GM21737 (cell line): ENCODE data around the gene STAM.
A peak's percentile ranks its signal among the peaks of the same experiment; 100 is the strongest.
"Not testable (repeated sequence)": the region's sequence is repeated elsewhere in the genome, so short reads cannot be mapped to it uniquely, and the experiment has no call there.

Experiments used
- ATAC-seq: cut with Tn5 transposase; IDR thresholded peaks from one replicate; pipeline ENCODE4 v1.9.1; 2021; ENCODE audit warnings: mild to moderate bottlenecking, moderate library complexity; ENCODE audit not compliant: unreplicated experiment

The STAM gene

DNA sequence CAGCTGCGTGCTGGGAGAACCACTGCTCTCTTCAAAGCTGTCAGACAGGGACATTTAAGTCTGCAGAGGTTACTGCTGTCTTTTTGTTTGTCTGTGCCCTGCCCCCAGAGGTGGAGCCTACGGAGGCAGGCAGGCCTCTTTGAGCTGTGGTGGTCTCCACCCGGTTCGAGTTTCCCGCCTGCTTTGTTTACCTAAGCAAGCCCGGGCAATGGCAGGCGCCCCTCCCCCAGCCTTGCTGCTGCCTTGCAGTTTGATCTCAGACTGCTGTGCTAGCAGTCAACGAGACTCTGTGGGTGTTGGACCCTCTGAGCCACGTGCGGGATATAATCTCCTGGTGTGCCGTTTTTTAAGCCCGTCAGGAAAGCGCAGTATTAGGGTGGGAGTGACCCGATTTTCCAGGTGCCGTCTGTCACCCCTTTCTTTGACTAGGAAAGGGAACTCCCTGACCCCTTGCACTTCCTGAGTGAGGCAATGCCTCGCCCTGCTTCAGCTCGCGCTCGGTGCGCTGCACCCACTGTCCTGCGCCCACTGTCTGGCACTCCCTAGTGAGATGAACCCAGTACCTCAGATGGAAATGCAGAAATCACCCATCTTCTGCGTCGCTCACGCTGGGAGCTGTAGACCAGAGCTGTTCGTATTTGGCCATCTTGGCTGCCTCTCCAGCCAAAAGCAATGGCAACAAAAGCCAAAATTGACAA is 78.5 kb downstream of the STAM start:
- not testable (repeated sequence) for ATAC-seq

DNA sequence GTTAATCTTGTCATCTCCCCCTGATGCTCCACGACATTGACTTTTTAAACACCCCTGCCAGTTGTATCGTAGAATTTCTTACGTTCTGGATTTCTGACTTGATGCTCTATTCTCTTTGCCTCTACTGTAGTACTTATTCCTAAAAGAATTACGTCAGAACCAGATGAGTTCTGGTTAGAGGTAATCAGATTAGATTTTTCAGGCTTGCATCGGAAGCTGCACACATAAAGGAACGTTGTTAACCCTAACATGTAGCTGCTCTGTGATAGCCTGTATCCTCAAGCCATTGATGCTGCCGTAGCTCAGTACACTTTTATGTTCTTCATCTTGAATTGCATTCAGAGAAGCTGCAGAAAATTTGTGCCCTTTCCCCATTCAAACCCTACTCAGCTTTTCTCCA is 81.8 kb downstream of the STAM start:
- ATAC-seq = no peak

DNA sequence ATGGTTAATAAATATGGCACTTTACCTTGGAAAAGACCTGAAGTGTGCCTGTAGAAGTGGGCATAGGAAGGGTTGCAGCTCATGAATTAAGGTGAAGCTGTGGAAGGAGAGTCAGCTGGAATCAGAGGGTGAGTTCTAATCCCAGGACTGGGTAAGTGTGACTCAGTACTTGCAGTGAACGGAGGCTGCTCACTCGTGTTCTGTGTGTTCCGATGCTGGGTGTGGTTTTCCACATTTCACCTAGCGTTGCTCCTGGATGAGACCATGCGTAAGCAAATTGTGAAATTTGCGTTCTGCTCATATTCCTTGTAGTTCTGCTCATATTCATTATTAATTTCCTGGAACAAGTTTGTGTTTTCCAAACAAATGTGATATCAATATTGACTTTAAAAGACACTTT is 85.7 kb downstream of the STAM start:
- ATAC-seq = no peak

DNA sequence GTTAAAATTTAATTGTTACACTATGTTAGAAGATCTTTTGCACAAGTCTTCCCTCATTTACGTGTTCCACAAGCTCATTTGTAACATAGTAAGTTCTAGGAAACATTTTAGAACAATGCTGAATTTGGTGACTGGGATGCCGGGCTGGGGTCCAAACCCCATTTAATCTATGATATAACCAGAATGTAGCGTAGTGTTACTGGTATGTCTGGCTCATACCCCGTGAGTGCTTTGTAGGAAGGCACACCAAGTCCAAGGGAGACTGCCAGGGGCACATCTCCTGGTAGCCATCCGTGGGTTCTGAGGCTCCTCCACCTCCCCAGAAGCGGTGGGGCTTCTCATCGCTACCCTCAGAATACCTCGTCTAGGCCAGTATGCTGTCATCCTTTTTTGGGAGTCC is 86.7 kb downstream of the STAM start:
- ATAC-seq = no peak

DNA sequence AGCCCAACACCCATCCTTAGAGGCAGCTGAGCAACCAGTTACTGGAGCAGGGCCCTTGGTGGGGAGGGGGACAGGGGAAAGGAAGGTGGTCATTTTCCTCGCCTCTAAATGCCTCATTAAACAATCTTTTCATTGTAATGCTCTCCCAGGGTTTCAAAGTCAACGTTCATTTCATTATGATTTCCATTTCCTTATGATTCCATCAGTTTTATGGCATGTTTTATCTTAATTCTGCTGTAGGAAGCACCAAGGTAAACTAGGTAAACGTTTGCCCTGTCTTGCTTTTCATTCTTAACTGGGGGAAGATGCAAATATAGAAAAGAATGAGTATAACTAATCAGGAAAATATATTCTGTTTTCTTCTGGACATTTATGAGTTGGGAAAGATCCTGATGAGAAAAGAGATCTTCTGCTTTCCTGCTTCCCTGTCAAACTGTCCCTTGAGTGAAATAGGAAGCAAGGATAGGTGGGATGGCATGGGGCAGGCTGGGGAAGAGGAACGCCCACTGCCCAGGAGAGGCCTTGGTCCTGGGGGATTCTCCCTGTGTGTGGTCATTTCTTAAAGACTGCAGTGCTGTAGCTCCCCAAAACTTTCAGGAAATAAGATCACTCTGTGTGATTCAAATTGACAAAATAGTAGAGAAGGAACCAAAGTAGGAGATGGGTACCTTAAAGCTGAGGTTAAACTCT is 87.5 kb downstream of the STAM start:
- ATAC-seq = no peak

DNA sequence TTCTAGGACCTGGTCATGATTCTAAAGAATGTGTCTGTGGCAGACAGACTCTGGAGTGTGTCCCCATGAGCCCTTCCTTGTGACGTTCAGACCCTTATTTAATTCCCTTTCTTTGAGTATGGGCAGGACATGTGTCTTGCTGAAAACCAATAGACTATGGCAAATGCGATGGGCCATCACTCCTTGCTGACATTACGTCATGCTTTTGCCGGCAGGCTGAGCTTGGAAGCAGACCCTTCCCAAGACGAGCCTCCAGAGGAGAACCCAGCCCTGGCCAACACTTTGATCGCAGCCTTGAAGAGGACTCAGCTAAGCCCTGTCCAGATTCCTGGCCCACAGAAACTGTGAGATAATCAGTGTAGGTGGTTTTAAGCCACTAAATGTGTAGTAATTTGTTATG is 89.7 kb downstream of the STAM start:
- ATAC-seq = no peak

DNA sequence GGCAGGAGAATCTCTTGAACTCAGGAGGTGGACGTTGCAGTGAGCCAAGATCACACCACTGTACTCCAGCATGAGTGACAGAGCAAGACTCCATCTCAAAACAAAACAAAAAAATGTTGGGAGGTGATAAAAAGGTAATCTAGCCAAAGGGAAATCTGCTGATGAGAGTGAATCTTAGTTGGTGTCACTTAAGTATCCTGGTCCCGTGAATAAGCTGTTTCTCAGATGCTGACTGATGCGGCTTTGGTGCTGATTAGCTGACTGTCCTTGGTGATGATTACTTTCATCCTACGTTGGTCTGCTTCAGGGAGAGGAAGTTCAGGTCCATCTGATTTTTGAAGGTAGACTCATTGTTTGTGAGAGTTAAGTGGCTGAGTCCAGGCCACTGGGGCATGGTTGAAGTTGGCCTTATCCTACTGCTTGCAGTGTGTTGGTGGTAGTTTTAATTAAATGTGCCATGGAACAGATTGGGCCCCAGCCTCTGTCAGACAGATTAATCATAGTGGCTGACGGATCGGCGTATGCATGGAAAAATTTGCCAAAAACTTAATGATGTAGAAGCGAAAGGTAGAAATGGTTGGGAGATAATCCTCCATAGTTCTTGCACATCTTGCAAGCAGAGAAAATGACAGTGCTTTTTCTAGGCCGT is 90.6 kb downstream of the STAM start:
- no peak for ATAC-seq

DNA sequence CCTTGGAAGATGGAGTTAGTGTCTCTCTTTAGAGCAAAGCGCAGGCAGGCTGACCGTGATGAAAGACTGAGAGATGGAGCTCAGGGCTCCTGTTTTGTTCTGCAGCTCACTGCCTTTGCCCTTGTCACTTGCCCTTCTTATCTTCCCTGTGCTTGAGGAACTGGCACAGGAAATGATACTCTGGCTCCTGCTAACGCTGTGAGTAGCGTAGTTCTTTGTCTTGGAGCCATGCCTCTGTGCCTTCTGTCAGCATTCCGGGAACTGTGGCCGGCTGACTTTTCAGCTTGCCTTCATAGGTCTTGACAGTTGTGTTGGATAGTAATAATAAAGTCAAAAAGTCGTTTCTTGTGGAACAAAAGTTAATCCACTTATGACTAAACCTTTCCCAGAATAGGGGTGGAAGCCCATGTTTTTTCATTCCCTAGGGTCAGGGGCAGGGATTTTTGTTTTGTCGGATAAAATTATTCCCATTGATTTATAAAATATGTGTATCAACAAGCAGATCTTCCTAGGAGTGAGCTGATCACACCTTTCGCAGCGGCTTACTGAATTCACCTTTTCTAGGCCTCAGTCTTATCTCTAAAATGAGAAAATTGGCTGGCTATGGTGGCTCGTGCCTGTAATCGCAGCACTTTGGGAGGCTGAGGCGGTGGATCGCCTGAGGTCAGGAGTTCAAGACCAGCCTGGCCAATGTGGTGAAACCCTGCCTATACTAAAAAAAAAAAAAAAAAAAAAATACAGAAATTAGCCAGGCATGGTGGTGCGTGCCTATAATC is 91.4 kb downstream of the STAM start:
- no peak for ATAC-seq

DNA sequence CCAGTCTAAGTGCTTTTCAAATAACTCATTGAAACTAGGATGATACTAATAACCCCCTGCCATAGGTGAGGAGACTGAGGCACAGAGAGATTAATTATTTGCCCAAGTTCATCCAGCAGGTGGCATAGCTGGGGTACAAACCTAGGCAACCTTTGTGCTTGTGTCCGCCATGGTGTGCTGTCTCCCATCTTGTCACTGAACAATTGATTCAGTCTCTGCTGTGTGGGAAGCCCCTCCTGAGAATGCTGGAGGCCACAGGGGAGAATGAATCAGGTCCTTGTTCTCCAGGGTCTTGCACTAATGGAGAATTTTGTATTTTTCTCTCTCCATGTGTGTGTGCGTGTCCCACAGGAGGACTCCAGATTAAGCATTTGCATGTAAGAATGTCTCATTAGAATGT is 92.3 kb downstream of the STAM start:
- ATAC-seq = no peak

DNA sequence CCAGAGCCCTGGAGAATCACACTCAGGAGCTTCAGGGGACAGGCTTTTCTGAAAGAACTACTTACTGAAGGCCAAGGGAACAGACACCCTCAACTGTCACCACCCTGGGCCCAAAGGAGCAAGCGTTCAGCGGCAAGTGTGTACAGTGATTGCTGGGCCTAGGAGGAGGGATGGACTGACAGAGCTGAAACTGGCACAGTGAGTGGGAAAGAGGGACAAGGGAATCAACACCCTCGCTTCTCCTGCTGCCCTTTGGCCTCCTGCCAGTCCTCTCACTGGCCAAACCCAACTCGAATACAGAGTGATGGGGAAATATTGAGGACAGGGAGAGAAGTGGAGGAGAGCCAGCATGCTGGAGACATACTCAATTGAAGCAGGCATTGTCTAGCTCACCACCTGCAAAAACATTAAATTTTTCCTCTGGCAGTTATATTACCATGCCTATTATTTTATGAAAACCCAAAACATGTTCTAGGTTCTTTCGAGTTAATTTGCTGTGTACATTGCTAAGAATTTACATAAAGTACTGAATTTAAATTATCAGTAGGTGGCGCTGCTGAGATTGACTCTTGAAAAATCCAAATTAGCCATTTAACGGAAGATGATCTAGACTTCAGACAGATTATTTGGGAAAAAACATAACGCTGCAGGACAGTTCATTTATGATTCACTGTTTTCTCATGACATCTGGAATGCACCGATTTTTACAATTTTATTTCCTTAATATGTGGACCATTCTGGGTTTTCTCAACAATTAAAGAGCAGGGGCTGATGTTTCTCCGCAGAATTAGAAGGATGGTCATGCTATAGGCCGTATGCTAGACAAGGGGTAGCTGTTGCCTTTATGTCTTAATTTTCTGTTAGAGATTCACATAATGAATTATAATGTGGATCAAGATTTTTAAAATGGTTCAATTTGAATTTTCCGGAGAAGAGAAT is 93.3 kb downstream of the STAM start:
- no peak for ATAC-seq

DNA sequence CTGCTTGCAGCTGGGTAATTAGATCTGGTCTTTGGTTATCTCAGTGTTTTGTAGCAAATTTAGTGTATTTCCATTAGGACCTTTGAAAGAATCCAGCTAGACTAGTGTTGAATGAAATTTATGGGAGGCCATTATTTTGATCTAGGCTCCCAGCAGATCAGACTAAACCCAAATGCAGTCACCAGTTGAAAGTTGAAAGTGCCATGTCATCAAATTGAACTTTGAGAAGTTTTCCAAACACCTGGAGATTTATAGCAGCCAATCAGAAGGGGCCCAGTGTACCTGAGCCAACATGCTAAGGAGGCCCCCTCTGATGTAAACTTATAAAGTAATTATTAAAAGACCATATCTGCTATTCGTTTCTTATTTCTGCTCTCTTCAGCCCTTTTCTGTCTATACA is 96.7 kb downstream of the STAM start:
- no peak for ATAC-seq

DNA sequence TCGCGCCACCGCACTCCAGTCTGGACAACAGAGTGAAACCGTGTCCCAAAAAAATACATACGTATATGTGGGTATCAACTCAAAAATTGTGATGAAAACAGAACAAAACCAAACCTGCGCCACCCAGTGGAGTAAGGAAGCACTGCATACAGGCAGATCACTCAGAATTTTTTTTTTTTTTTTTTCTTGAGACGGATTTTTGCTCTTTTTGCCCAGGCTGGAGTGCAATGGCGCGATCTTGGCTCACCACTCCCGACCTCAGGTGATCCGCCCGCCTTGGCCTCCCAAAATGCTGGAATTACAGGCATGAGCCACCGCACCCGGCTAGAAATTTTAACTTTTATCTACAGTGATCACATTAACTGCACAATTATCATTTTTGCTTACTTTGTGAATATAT is 99.0 kb downstream of the STAM start:
- no peak for ATAC-seq

DNA sequence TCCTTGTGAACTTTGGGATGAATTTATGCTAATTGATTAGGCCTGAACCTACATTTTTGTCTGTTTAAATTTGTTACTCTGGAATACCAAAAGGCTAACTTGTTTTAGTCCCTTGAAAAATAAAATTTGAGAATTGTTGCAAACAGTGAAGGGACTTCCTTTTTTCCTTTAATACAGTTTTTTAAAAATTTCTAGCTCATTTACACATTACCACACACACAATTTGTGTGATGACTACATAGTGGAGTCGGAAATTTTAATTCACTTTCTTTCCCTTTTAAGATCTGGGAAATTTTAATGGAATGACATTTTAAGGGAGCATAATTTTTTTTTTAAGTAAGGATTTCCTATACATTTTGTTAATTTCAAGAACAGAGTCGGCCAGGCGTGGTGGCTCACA is 99.5 kb downstream of the STAM start:
- no peak for ATAC-seq

DNA sequence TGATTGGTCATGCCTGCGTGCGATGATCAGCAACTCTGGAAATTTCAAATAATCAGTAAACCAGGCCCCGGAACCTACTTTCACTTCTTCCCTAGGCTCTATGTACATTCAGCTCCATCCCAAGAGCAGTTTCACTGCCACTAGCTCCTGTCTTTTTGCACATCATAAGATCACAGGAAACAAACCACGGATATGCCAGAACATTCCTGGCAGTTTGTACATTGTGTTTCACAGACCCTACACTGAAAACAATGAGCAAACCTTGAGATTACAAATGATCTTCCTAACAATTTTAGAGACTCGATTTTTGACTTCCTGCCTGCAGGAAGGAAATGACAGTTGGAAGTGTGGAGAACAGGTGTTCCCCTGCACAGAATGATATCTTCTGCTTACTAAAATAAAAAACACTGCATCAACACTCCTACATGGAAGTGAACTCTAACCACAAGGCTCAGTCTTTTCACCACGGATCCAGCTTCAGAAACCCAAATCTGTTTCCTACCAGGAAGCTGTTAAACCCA is 100.5 kb downstream of the STAM start:
- ATAC-seq = no peak

DNA sequence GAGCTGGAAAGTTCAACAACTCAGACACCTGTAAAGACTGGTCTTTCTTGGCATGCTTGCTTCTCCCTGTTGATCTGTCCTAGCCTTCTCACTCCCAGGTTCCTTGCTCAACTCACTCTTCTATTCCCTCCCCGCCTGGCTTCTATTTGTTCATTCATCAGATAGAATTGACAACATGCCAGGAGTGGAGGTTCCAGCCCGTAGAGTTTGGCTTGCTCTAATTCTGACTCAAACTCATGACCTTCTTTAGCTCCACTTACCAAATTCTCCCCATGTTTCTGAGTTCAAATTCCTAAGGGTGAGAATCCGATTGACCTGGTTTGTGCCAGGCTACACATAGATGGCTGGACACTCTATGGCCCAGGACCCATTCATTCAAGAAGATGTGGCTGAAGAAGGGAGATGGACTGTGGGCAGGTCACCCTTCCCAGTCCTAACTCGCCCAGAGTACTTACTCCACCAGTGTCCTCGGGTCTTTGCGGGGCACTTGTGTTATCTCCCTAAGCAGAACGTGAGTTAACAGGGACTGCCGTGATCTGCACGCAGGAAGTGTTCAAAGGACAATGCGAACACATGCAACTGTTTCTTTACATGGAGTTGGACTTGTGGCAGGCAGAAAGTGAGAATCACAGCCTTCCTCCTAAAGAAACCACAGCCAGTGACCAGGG is 104.1 kb downstream of the STAM start:
- no peak for ATAC-seq

DNA sequence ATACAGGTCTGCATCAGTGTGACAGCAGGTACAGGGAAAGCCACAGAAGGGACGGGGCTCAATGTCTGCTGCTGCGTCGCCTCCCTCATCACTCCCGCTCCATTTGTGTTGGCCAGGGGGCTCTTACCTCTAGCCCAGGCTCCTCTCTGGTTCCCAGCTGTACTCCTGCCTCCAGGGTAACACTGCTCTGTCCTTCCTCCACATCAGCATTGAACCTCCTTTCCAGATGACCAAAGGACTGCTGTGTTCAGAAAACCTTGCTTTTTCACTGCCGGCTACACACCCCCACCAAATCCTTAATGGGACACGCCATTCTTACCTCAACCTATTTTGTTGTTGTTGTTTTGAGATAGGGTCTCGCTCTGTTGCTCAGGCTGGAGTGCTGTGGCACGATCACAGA is 105.9 kb downstream of the STAM start:
- no peak for ATAC-seq

DNA sequence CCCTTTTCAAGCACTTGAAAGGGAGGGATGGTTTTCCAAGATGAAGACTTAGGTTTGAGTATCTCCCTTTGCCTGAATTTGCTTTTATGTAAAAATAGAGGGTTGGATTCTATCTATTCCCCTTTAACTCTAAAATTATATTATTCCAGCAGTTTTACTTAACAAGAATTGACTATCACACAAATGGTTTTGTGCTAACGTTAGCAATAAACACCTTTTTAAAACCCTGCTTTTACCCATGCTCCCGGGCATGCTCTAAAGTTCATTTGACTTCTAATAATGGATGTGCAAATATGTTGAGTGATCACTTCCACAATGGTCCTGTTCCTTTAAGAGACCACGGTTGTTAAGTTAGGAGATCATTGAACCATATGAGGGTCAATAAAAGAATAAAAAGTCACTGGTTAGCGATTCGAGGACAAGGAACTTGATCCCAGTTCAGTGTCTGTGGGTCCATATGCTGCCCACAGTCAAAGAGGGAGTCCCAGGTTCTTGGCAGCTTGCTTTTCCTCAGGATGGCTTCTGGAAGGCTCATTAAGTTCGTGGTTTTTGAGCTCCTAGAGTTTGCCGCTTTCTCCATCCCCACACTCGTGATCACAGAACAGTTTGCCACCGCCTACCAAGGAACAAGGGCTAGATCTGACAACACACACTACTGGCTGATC is 108.0 kb downstream of the STAM start, which contains the start of gene TMEM236:
TSS of gene TMEM236 (plus strand) at position 421 of the 665 bp plus-strand sequence. CDS start at position 516, 95 bp downstream.
- no peak for ATAC-seq

DNA sequence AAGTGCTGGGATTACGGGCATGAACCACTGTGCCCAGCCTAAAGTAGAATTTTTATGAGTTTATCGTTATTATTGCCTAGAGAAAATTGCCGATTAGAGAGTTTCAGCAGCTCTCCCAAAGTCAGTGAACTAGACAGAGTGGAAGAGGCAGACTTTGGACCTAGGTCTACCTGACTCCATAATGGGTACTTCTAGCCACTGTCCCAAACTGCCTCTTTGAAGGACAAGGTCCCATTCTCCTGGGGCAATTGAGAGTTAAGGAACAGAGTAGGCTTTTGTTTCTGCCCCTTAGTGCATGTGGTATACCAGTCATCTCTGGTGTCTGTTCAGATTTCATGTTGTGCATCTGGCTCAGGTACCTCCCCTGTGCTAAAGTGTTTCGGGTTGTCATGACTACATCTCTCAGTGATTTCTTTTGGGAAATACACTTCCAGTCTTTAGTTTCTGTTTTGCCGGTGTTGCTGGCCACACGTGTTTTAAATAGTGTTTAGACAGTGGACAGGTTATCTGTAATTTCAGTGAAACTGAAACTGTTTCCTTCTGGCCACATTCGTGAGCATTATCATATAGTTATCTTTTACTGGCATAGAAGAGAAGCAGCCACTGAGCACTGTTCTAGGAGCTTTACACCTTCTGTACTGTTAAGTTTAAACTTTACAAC is 112.7 kb downstream of the STAM start:
- ATAC-seq = peak; percentile 98
